ELF-1 (cell line): ENCODE results near the gene SPTB.

Source experiments
- DNase-seq: peaks from one replicate; pipeline ENCODE4 v3.0.0-alpha.2; 2016; ENCODE audit warnings: low read depth, low spot score

SPTB gene

DNA sequence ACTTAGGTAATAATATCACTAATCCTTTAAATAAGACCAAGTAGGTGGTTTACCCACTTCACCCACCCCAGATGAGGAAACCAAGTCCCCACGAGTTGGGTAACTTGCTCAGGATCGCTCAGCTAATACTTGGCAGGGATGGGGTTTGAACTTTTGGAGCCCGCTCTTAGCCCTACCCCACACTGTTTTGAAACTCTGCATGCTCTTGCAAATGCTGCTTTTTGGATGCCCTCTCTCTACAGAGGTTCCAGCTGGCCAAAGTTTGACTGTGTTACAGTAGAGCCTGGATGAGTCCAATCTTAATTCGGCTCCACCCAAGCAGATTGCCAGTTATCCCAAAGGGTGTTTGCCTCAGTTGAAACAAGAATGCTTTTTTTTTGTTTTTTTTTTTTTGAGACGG lies 168.7 kb downstream of the SPTB start:
- DNase-seq: no peak

DNA sequence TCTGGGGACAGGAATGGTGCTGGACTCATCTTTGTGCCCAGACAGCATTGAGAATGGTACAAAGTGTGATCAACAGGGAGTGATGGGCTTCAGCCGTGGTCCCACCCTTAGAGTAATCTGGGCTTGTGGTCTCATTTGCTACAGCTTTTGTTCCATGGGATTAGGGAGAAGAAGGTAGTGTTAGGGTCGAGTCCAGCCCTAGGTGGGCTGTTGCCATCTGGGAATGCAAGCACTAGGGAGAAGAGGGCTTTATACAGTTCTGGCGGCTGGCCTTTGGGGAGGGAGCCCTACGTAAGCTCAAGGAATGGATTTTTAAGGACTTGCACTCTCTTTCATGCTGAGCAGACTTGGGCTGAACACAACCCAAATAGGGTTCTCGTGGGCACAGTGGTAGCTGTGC lies 170.6 kb downstream of the SPTB start:
- DNase-seq: no peak

DNA sequence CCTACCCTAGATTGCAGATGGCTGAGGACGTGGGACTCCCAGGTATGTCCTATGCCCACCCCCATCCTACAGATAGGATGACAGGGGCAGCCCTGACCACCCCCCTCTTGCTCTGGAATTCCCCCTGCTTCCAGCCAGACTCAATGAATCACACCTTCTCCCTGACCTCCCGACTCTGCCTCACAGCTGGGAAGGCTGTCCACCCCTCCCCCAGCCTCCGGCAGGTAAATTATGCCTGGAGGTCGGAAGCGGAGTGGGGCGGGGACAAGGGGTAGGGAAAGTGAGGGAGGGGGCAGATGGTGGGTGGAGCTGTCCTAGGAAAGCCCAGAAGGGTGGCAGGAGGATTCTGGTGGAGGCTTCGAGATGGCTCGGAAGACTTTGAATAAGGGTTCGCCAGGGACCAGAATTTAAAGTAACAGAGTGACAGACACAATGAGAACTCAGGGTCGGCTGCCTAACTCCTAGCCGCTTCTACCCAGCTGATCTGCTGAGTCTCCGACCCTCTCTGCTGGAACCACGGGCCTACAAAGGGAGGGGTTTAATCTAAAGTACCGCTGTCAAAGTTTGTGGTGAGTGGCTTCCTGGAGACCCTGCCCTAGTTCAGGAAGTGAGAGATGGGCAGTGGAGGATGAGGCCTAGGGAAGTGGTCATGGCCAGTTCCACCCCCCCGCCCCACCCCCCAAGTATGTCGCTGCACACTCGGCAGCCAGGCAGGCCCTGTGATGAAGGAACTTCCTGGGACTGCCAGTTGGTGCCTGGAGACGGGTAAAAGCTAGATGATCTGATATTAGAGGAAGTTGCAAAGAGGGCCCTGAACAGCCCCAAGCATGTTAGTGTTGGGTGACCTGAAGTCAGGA lies 171.3 kb downstream of the SPTB start:
- DNase-seq: peak; percentile 96

DNA sequence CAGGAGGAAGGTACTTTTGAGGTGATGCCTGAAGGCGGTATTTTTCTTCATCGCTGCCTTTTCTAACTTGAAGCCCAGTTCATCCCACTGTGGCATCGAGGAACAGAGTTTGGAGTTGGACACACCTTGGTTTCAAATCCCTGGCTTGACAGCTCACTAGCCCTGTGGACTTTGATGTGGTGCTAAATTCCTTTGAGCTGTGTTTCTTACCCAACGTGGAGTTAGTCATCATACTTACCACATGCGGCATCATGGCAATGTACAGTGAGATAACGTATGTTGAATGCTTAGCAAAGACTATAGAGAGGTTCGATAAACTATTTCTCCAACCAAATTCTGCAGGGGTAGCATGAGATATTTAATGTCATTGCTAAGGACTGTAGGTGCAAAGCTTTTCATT lies 172.0 kb downstream of the SPTB start:
- DNase-seq: no peak

DNA sequence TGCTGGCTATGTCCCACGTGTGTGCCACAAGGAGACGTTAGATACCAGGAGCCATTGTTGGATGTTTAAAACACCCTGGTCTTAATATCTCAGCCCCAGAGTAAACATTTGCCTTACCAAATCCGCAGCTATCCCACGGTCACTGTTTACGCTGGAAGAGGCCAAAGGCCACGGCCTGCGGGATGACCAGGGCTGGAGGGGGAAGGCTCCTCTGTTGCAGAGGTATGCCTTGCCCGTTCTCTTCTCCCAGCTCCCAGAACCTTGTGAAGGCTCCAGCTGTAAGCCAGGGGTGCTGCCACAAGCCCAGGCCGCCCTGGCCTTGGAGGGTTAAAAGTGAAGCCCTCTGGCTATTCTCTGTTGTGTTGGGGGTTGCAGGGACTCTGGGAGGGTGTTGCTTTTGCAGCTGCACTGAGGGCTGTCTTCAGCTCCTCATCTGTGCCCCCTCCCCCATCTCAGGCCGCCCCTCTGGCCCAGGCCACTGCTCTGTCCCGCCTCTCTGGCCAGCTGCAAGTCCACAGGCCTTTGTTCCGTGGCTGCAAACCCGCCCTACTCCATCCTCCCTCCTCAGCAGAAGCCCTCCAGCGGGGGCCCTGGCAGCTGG lies 173.0 kb downstream of the SPTB start:
- DNase-seq: peak; percentile 96

DNA sequence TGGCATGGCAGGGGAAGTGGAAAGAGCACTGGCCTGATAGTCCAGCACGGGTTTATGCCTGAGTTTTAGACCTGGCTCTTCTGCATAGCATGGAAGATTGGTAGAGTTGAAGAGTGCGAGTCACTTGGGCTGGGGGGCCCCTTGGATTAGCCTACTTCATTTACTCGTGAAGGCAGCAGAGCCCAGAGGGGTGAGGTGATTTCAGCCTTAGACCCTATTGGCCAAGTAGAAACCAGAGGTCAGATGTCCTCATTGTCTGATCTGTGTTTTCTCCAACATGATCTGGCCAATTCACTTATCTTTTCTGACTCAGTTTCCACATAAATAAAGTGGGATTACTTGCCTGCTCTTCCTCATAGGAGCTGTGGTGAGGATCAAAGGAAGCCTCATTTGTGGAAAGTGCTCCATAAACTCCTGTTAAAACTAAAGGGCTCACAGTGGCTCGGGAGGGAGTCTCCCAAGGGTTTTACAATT lies 173.6 kb downstream of the SPTB start:
- peak; percentile 63 for DNase-seq

DNA sequence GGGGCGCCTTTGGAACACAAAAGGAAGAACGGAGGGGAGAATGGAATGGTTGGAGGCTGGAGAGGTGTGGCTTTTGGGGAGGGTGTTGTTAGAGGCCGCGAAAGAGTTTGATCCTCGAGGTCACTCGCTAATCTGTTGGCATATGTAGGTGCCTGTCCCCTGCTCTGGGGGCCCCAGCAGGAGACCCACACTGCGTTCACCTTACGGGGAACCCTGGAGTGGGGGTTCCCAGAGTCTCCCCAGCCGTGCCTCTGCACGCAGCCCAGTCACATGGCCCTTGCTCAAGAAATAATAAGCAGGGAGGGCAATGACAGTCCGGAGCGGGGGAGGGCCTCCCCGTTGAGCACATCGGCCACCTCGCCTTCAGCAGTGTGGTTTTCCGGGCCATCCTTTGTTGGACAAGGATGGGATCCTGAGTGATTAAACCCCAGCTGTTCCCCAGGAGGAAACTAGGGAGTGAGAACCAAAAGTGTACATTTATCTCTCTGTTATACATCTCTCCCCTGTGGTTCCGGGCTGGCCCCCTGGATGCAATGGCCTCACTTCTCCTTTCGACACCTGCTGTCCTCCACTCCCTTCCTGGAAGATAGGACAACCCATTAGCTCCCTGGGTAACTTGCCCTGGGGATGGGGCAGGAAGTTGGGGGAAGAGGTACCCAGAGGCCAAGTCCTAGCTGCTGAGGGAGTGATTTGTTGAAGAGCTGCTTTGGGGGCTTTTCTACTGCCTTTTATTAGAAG lies 174.2 kb downstream of the SPTB start:
- DNase-seq: peak; percentile 51

DNA sequence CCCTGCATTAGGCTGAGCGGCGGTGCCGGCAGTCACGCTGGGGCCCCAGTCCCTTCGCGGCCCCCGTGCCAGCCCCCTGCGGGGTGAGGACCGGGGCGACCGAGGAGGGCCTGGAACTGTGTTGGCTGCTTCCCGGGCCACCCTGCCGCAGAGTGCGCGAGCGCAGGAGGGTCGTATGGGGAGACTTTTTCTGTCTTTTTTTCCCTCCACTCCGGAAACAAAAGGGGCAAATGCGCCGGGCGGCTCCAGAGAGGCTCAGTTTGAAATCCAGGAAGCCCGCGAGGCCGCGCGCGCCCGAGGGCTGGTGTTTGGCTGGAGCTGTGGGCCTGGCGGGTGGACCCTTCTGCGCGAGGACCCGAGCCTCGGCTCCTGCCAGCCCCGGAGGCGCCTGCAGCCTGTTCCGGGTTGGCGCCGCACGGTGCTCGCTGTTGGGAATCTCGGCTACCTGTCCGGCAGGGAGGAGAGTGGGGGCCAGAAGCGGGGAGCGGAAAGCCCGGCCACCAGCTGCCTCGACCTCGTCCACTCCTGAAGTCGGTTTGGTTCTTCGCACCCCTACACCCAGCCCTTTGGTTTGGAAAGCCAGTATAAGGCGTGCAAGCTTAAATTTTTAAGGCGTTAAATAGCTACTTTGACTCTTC lies 174.8 kb downstream of the SPTB start:
- no peak for DNase-seq

DNA sequence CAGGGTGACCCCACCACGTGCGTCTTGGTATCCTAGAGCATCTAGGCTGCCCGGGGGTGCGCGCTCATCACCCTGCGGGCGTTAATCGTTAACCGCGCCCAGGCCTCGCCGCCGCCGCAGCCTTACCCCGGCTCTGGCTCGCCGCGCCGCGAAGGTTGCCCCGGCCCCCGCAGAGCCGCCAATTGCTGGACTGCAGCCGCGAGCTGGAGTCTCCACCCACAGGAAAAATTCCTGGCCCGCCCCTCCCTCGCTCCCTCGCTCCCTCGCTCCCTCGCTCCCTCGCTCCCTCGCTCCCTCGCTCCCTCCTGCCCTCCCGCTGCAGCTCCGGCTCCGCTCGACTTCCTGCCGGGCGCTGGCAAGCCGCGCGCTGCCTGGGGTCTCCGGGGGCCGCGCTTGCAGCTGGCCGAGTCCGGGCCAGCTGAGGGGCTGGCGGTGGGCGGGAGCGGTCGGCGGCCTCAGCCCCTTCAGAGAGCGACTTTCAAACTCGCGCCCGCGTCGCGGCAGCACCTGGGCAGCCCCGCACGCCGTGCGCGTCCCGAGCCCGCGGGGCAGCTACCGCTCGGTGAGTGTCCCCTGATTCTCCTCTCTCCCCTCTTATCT lies 175.5 kb downstream of the SPTB start, which contains the start of gene PLEKHG3:
Gene PLEKHG3, plus strand, starts transcription at position 282 of the 600 bp plus-strand sequence. CDS start 23,208 bp downstream, outside the sequence.
- peak; percentile 91 for DNase-seq

DNA sequence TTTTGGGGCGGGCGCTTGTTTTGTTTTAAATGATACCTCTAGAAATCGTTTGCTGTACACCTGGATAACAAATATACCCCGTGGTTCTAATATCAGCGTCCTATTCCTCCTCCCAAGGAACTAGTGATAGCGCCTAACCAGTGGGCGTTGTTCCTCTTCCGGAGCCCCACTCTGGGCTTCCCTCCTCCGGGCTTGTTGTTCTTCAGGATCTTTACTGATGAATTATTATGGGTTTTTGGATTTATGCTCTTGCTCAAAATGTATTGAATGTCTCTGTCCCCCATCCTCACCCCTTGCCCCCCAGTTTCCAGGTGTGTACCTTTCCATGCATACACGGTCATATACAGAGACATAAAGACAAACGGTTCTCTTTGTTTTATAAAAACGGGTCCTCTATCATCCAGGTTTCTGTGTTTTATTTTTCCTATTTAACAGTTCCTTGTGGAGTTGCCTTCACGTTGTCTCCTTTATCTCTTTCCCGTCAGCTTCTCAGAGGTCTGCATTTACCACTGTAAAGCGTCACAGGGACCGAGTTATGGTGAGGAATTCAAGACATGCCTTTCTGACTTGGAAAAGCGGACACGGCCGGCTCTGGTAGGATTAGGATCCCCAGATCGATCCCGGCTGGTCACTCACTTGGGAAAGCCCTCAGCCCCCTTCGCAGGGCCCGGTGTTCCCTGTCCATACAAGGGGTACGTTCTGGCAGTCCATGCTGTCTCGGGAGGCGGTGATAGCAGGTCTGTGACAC lies 176.1 kb downstream of the SPTB start:
- no peak for DNase-seq

DNA sequence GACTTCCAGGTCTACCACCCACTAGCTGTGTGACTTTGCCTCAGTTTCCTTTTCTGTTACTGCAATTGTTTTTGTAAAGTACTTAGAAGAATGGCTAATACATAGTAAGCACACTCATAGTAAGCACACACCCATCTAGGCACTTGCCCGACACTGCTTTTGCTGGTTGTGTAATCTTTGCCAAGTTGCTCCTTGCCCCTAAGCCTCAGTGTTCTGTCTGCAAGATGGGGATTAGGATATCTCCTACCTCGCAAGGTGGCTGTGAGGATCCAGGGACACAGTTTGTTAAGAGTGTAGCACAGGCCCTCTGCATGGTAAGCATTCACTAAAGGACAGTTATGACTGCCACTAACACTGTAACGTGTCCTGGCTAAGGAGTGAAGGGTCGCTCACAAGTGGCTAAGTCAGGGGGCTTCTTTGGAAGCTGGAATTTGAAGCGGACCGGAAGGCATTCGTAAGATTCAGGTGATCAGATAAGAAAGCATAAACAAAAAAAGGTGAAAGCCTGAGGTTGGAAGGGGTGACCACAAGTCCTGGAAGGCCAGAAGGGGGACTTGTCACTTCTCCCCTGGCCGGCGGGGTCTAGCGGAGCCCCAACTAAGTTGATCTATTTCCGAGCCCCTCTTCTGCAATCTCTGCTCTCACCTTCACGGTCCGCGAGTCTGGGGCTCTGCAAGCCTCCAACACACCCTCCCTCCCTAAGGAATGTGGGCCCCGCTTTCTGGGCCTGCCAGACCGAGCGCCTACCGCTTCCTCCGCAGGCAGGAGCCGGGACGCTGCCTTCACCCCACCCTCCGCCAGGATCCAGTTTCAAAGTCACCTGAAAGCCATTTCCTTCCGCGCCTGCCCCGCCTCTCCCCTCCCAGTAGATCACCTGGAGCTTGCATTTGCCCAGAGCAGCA lies 177.0 kb downstream of the SPTB start:
- peak; percentile 86 for DNase-seq

DNA sequence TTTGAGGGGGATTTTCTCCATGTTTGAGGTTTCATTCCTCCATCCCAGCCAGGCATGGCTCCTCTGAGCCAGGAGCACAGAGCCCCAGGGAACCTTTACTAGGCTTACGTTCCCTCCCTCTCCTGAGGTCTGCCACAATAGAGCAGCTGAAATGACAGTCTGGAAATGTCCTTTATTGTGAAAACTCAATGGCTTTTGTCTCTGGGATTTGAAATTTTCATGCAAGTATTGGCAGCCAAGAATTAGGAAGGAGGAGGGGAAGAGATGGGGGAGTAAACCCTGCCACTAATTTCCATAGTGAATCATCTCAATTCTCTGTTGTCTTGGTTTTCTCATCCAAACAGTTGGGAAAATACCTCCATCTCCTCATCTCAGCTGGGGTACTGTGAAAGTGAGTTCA lies 178.0 kb downstream of the SPTB start:
- DNase-seq: no peak

DNA sequence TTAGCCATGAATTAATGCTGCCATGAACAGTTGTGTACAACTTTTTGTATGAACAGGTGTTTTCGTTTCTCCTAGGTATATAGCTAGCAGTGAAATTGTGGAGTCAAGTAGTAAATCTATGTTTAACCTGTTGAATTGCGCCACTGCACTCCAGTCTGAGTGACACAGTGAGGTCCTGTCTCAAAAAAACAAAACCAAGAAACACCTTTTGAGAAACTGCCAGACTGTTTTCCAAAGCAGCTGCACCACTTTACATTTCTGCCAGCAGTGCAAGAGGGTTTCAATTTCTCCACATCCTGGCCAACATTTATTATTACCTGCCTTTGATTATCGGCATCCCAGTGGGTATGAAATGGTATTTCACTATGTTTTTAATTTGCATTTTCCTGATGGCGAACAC lies 178.8 kb downstream of the SPTB start:
- no peak for DNase-seq

DNA sequence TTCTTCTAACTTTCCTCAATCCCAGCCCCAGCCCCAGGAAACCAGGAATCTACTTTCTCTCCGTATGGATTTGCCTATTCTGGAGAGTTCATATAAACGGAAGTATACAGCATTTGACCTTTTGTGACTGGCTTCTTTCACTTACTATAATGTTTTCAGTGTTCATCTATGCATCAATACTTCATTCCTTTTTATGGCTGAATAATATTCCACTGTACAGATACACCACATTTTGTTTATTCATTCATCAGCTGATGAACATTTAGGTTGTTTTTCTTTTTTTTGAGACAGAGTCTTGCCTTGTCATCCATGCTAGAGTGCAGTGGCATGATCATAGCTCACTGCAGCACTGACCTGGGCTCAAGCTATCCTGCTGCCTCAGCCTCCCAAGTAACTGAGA lies 179.4 kb downstream of the SPTB start:
- no peak for DNase-seq

DNA sequence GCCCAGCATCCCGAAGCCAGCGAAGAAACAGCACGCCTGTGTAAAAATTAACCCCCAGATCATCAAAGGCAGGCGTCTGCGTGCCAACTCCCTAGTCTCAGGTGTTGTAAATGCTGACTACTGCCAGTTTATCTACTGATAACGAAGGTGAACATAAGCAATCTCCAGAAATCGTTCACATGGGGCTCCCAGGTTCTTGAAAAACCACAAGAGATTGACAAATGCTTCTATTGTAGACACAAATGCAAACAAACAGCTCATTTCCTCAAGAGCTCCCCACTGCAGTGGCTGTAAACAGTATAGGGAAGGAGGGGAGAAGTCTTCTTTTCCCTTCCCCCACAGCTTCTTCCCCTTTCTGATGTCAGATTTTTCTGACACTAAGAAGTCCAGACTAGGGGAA lies 180.8 kb downstream of the SPTB start:
- DNase-seq: no peak

DNA sequence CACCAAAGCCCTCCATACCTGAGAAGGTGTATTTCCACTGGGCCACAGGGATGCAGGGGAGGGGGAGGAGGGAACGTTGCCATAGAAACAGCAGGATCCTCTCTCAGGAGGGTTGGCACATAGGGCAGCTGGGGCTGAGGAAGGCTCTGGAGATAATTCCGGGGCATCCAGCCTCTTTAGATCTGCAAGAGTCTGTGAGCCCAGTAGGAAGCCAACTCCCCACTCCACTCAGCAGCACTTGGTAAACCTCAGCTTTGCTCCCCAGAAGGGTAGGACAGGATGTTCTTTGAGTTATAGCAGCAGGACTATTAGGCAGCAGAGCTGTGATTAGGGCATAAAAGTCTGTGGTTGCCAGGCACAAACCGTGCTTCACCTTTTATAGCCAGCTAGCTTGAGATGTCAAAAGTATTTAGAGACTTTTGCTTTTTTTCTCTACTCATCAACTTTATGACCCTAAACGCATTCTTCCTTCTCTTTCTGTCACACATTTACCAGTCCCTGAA lies 183.3 kb downstream of the SPTB start:
- no peak for DNase-seq
